Lower lobe of right lung (tissue), 2 donors: Measurements from ENCODE around the gene CDK12. TPM values are rescaled to one million over a fixed set of nuclear protein-coding genes. Genes with fewer than 3 reads are reported as not detected.
"Not testable (repeated sequence)": the region's sequence is repeated elsewhere in the genome, so short reads cannot be mapped to it uniquely, and the experiment has no call there.

ENCODE experiments used
- ATAC-seq, 2 donors: fragments of 200-7000 bp; cut with Tn5 transposase; one replicate each; pipeline ENCODE4 v1.9.1; 2020 to 2022; ENCODE audit warnings: mild to moderate bottlenecking in 2 of 2, moderate library complexity in 2 of 2
- DNase-seq: peaks from one replicate; pipeline ENCODE4 v3.0.0-alpha.2; 2020
- H3K27ac ChIP-seq: fragments of 200-600 bp; one replicate; pipeline ENCODE4 v1.8.0; 2022
- H3K27me3 ChIP-seq: fragments of 200-600 bp; one replicate; pipeline ENCODE4 v1.8.0; 2022; ENCODE audit warnings: low read depth
- H3K36me3 ChIP-seq: fragments of 200-600 bp; one replicate; pipeline ENCODE4 v1.8.0; 2022; ENCODE audit warnings: mild to moderate bottlenecking
- H3K4me1 ChIP-seq: fragments of 200-600 bp; one replicate; pipeline ENCODE4 v1.8.0; 2022
- H3K4me3 ChIP-seq: fragments of 200-600 bp; one replicate; pipeline ENCODE4 v1.8.0; 2022; ENCODE audit warnings: mild to moderate bottlenecking
- H3K9me3 ChIP-seq: fragments of 200-600 bp; one replicate; pipeline ENCODE4 v1.8.0; 2022
- CTCF ChIP-seq: fragments of 200-600 bp; IDR thresholded peaks from one replicate; pipeline ENCODE4 v1.8.0; 2022; ENCODE audit warnings: antibody characterized with exemption, mild to moderate bottlenecking
- intact Hi-C: fragments of 100-400 bp; cut with DNase I; formaldehyde crosslinking; loops from one replicate; pipeline ENCODE4 v1.11.0; 2022
- total RNA-seq: library from RNA; stranded (reverse); fragmentation: NEBNext Ultra II Directional; extraction: Animal tissue kit (Norgen Biotek cat#: 25700); gene quantifications from one replicate; pipeline ENCODE4 v1.2.1, GENCODE V29; 2021
- donor health status: DM: no; HTN: yes; CAD: no; lungs with severe emphysema.

The CDK12 gene
- total RNA-seq, 1 donor from 2014 or later, result 53.7 TPM

GRCh38 chr17:39473310-39473709 lies 12.0 kb downstream of the CDK12 start:
- intact Hi-C loops, result no loop called here
- Histone ChIP-seq H3K36me3 (peaks cover 90% of the 10 kb centered on the region), H3K4me3 (no peak overlapping the region), H3K9me3 (no peaks in the 10 kb centered on the region), H3K27ac (no peak overlapping the region), H3K27me3 (no peaks in the 10 kb centered on the region), H3K4me1 (no peaks in the 10 kb centered on the region)
- DNase-seq, result no peak
- no peak for ATAC-seq
- TF ChIP-seq CTCF, result no peak

DNA sequence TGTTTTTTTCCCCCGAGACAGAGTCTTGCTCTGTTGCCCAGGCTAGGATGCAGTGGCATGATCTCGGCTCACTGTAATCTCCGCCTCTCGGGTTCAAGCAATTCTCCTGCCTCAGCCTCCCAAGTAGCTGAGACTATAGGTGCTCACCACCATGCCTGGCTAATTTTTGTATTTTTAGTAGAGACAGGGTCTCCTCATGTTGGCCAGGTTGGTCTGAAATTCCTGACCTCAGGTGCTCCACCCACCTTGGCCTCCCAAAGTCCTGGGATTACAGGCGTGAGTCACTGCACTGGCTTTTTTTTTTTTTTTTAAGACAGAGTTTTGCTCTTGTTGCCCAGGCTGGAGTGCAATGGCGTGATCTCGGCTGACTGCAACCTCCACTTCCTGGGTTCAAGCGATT lies 18.3 kb downstream of the CDK12 start:
- DNase-seq, H3K27ac ChIP-seq, H3K4me1 ChIP-seq, H3K9me3 ChIP-seq, intact Hi-C loops, ATAC-seq, H3K4me3 ChIP-seq, H3K27me3 ChIP-seq: not testable (repeated sequence)
- H3K36me3 ChIP-seq, result peaks cover 74% of the 10 kb centered on the region

- no peaks in the 10 kb centered on the region for H3K4me1 ChIP-seq
- H3K27me3 ChIP-seq, result no peaks in the 10 kb centered on the region
- intact Hi-C loops, result no loop called here
- H3K9me3 ChIP-seq, result no peaks in the 10 kb centered on the region
- ATAC-seq (no peak), DNase-seq (no peak)
- no peak overlapping the region for H3K27ac ChIP-seq
- no peak overlapping the region for H3K4me3 ChIP-seq
- TF ChIP-seq CTCF, result no peak
- peaks cover 61% of the 10 kb centered on the region for H3K36me3 ChIP-seq
Observed at GRCh38 chr17:39483506-39483905, 22.2 kb downstream of the CDK12 start.

GRCh38 chr17:39484178-39484577 lies 22.9 kb downstream of the CDK12 start:
- H3K4me3 ChIP-seq, result no peak overlapping the region
- DNase-seq, result no peak
- TF ChIP-seq CTCF, result no peak
- H3K9me3 ChIP-seq, result no peaks in the 10 kb centered on the region
- H3K27me3 ChIP-seq, result no peaks in the 10 kb centered on the region
- ATAC-seq, result no peak
- H3K36me3 ChIP-seq, result peaks cover 61% of the 10 kb centered on the region
- H3K4me1 ChIP-seq, result no peaks in the 10 kb centered on the region
- H3K27ac ChIP-seq, result no peak overlapping the region
- intact Hi-C loops, result no loop called here

GRCh38 chr17:39485555-39485954 lies 24.3 kb downstream of the CDK12 start:
- no peak for DNase-seq
- Histone ChIP-seq H3K27me3 (no peaks in the 10 kb centered on the region), H3K36me3 (peaks cover 58% of the 10 kb centered on the region), H3K4me3 (no peak overlapping the region), H3K27ac (no peak overlapping the region), H3K9me3 (no peaks in the 10 kb centered on the region), H3K4me1 (no peaks in the 10 kb centered on the region)
- peak; percentile 77 to 90 for ATAC-seq
- TF ChIP-seq CTCF, result no peak
- intact Hi-C loops, result no loop called here

GRCh38 chr17:39486242-39486641 lies 25.0 kb downstream of the CDK12 start:
- no peak for DNase-seq
- Histone ChIP-seq H3K9me3 (no peaks in the 10 kb centered on the region), H3K27me3 (no peaks in the 10 kb centered on the region), H3K36me3 (peaks cover 58% of the 10 kb centered on the region), H3K27ac (no peak overlapping the region), H3K4me1 (no peaks in the 10 kb centered on the region), H3K4me3 (no peak overlapping the region)
- ATAC-seq, result peak in 1 of 2 donors; percentile 21
- intact Hi-C loops, result no loop called here
- TF ChIP-seq CTCF, result no peak

GRCh38 chr17:39487490-39487889 lies 26.2 kb downstream of the CDK12 start:
- H3K27ac ChIP-seq, H3K4me3 ChIP-seq, intact Hi-C loops, DNase-seq, H3K9me3 ChIP-seq, H3K27me3 ChIP-seq, H3K4me1 ChIP-seq, ATAC-seq: not testable (repeated sequence)
- H3K36me3 ChIP-seq, result peaks cover 64% of the 10 kb centered on the region
